ENCODE measurements around the gene CTDSPL.

Gene CTDSPL

GRCh38 chr3:37991109-37991508 is 129.4 kb downstream of the CTDSPL start:
- no peak for DNase-seq

GRCh38 chr3:37991823-37992222 is 130.1 kb downstream of the CTDSPL start:
- no peak for DNase-seq

- DNase-seq: no peak
Observed at GRCh38 chr3:37992271-37993066, 130.8 kb downstream of the CTDSPL start.

- DNase-seq: no peak
Observed at GRCh38 chr3:37993067-37993455, 131.4 kb downstream of the CTDSPL start.

GRCh38 chr3:37993460-37993819 is 131.8 kb downstream of the CTDSPL start:
- DNase-seq: no peak

GRCh38 chr3:37993820-37994638 is 132.3 kb downstream of the CTDSPL start:
- peak; percentile 92 for DNase-seq

GRCh38 chr3:37994639-37994972 is 132.9 kb downstream of the CTDSPL start:
- DNase-seq: no peak

- no peak for DNase-seq
Observed at GRCh38 chr3:37995652-37996641, 134.3 kb downstream of the CTDSPL start.

GRCh38 chr3:37996785-37997301 is 135.2 kb downstream of the CTDSPL start:
- peak; percentile 93 for DNase-seq

- no peak for DNase-seq
Observed at GRCh38 chr3:37997342-37997741, 135.7 kb downstream of the CTDSPL start.

- no peak for DNase-seq
Observed at GRCh38 chr3:37997791-37998370, 136.2 kb downstream of the CTDSPL start.

- no peak for DNase-seq
Observed at GRCh38 chr3:37999836-38000235, 138.2 kb downstream of the CTDSPL start.

GRCh38 chr3:38000242-38000916 is 138.7 kb downstream of the CTDSPL start:
- DNase-seq: no peak

GRCh38 chr3:38000965-38001455 is 139.3 kb downstream of the CTDSPL start:
- no peak for DNase-seq

- no peak for DNase-seq
Observed at GRCh38 chr3:38001456-38002081, 139.9 kb downstream of the CTDSPL start.

GRCh38 chr3:38002291-38002876 is 140.7 kb downstream of the CTDSPL start:
- no peak for DNase-seq

GRCh38 chr3:38002940-38003339 is 141.3 kb downstream of the CTDSPL start:
- no peak for DNase-seq

GRCh38 chr3:38003371-38003816 is 141.7 kb downstream of the CTDSPL start:
- DNase-seq: peak; percentile 85

- DNase-seq: no peak
Observed at GRCh38 chr3:38003817-38004414, 142.2 kb downstream of the CTDSPL start.

- peak; percentile 77 for DNase-seq
Observed at GRCh38 chr3:38004415-38005075, 142.9 kb downstream of the CTDSPL start.

Measured in activated CD8-positive, alpha-beta memory T cell treated with anti-CD3 and anti-CD28 coated beads for 24 hours (primary cell).